Activated B cell treated with CpG ODN at 0.5 μM for 24 hours (primary cell): Measurements from ENCODE around the gene GMNN. TPM values are rescaled to one million over a fixed set of nuclear protein-coding genes. Genes with fewer than 3 reads are reported as not detected.

ENCODE experiments used
- ATAC-seq: fragments of 200-7000 bp; cut with Tn5 transposase; one replicate; pipeline ENCODE4 v1.10.0; 2021; ENCODE audit warnings: low read depth, mild to moderate bottlenecking, moderate library complexity
- CTCF ChIA-PET: fragments of 350-600 bp; sonication (Branson Sonifier 250); formaldehyde crosslinking; loops from one replicate; lab custom pipeline; 2021; ENCODE audit warnings: antibody characterized with exemption; lab: Charles Lee
- POLR2A ChIA-PET: fragments of 350-600 bp; sonication (Branson Sonifier 250); formaldehyde crosslinking; loops from one replicate; lab custom pipeline; 2021; ENCODE audit warnings: antibody characterized with exemption; lab: Charles Lee
- DNase-seq: peaks from one replicate; pipeline ENCODE4 v3.0.0; 2022
- H3K27ac Mint-ChIP-seq: one replicate; pipeline ENCODE4 v1.8.0; 2020; ENCODE audit warnings: mixed read lengths
- H3K27me3 Mint-ChIP-seq: one replicate; pipeline ENCODE4 v1.8.0; 2021; ENCODE audit warnings: mixed read lengths
- H3K36me3 Mint-ChIP-seq: one replicate; pipeline ENCODE4 v1.8.0; 2021; ENCODE audit warnings: low read depth, mixed read lengths
- H3K4me1 Mint-ChIP-seq: one replicate; pipeline ENCODE4 v1.8.0; 2021; ENCODE audit warnings: mixed read lengths
- H3K4me3 Mint-ChIP-seq: one replicate; pipeline ENCODE4 v1.8.0; 2020; ENCODE audit warnings: mild to moderate bottlenecking, mixed read lengths
- H3K9me3 Mint-ChIP-seq: one replicate; pipeline ENCODE4 v1.8.0; 2020; ENCODE audit warnings: mixed read lengths
- intact Hi-C: fragments of 100-400 bp; cut with micrococcal nuclease; formaldehyde crosslinking; loops from one replicate; pipeline ENCODE4 v1.15.1; 2024
- total RNA-seq: library from RNA; stranded (reverse); gene quantifications from 2 replicates; pipeline ENCODE4 v1.2.3, GENCODE V29; 2022
- TF ChIP-seq, protein P1 (sequence below): fragments of 200-600 bp; IDR thresholded peaks from one replicate; pipeline ENCODE4 v1.8.0; 2022; ENCODE audit warnings: antibody characterized with exemption, mild to moderate bottlenecking

GMNN gene
- total RNA-seq, 1 donor from 2014 or later = 14.5 TPM

DNA sequence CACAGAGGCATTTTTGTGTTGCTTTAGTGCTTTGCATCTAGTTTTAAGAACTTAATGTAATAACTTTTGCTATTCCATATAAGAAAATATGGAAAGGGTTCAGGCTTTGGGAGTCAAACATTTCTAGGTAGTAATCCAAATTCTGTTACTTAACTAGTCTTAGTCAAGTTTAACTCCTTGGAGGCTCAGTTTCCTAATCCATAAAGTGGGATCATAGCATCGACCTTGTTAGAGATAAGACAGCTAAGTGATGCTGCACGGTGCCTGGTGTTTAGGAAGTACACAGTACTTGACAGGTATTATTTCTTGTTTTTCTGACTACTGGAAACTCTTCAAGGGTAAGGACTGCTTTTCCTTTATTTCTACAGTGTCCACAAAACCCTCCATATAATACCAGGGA is 48.4 kb downstream of the GMNN start:
- Mint-ChIP-seq H3K36me3 (peaks cover 81% of the 10 kb centered on the region), H3K9me3 (no peaks in the 10 kb centered on the region), H3K27me3 (no peaks in the 10 kb centered on the region), H3K4me1 (no peaks in the 10 kb centered on the region), H3K4me3 (no peak overlapping the region), H3K27ac (no peak overlapping the region)
- TF ChIP-seq, protein P1, sequence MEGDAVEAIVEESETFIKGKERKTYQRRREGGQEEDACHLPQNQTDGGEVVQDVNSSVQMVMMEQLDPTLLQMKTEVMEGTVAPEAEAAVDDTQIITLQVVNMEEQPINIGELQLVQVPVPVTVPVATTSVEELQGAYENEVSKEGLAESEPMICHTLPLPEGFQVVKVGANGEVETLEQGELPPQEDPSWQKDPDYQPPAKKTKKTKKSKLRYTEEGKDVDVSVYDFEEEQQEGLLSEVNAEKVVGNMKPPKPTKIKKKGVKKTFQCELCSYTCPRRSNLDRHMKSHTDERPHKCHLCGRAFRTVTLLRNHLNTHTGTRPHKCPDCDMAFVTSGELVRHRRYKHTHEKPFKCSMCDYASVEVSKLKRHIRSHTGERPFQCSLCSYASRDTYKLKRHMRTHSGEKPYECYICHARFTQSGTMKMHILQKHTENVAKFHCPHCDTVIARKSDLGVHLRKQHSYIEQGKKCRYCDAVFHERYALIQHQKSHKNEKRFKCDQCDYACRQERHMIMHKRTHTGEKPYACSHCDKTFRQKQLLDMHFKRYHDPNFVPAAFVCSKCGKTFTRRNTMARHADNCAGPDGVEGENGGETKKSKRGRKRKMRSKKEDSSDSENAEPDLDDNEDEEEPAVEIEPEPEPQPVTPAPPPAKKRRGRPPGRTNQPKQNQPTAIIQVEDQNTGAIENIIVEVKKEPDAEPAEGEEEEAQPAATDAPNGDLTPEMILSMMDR = no peak
- POLR2A ChIA-PET = no interaction called here
- DNase-seq (no peak), ATAC-seq (no peak)
- intact Hi-C loops = no loop called here
- CTCF ChIA-PET = no interaction called here

DNA sequence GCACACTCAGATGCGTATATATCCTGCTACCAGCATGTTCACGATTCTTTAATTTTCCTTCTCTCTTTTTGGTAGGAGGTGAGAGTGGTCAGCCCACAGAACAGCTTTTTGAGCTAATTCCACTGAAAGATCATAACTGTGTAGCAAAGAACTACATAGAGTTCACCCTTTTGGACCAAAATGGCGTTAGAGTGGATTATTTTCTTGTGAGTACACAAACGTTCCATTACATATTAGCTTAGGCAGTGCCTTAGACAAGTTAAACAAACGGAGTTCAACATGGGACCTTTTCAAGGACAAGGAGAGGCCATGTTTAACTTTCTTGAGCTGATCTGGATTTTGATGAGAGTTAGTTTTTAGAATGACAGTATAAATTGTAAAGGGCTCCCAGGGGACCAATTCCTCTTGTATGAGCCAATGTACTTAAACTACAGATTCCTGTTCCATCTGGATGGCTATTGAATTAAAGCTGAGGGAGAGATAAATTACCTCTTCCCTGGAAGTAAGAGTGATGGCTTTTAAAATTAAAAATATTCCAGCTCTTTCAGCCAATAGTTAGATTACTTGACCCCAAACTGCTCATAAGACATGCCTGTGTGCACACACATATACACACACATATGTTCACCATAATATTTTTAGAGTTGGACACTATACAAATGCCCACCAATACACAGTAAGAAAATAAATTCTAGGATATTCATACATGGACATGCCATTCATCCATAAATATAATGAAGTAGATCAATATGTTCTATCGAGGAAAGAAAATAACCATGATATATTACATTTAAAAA is 49.6 kb downstream of the GMNN start:
- peaks cover 80% of the 10 kb centered on the region for H3K36me3 Mint-ChIP-seq
- TF ChIP-seq, protein P1 = no peak
- POLR2A ChIA-PET = interaction anchor here (0.6 kb wide), 1 partner anchor 22 kb away, joined by 9 read pairs; no protein-coding TSS in a partner anchor

DNA sequence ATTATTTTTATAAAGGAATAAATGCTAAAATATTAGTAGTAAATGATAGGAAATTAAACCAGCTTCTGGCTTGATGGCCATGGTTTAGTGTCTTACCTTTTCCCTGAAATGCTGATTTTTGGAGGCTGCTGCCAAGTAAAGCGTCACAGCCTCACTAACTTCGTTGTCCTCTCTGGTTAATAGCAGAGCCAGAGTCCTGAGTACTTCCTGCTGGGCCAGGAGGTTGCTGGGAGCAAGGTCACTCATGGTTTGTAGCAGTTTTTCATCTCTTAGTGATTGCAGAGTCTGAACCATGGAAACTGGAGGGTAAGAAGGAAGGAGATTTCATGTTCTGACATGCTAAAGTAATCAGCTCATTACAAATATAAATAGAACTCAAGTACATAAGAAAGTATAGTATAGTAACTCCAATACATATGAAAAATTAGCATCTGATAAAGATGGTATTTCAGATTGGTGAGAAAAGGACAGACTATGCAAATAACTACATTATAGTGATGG is 50.4 kb downstream of the GMNN start:
- POLR2A ChIA-PET = no interaction called here
- Mint-ChIP-seq H3K4me3 (no peak overlapping the region), H3K4me1 (no peaks in the 10 kb centered on the region), H3K36me3 (peaks cover 84% of the 10 kb centered on the region), H3K27ac (no peak overlapping the region), H3K27me3 (no peaks in the 10 kb centered on the region), H3K9me3 (no peaks in the 10 kb centered on the region)
- ATAC-seq (no peak), DNase-seq (no peak)
- CTCF ChIA-PET = no interaction called here
- intact Hi-C loops = no loop called here
- TF ChIP-seq, protein P1 = no peak

More for the DNA sequence above, 49.6 kb downstream of the GMNN start:
- ATAC-seq (no peak), DNase-seq (no peak)
- Mint-ChIP-seq H3K4me1 (no peaks in the 10 kb centered on the region), H3K4me3 (no peak overlapping the region), H3K27me3 (no peaks in the 10 kb centered on the region), H3K27ac (peak overlapping the region; percentile 53), H3K9me3 (no peaks in the 10 kb centered on the region)
- intact Hi-C loops = no loop called here
- CTCF ChIA-PET = no interaction called here

DNA sequence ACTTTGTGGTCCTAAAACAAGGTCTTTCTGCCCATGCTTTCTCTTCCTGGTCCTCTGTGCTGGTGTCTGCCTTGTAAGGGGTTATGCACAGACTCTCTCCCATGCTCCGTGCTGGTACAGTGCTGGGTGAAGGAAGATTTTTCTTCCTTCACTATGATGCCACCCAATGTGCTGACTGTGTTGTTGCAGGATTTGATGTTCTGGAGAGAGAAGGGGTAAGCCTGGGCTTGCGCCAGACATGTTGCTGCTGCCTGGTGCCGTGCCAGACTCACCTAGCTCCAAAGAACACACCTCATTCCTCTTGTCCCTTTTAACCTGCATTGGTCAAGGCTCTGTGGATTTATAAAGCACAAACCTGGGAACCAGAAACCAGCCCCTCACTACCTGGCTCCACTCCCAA is 52.4 kb downstream of the GMNN start:
- intact Hi-C loops = no loop called here
- Mint-ChIP-seq H3K4me3 (no peak overlapping the region), H3K36me3 (peaks cover 88% of the 10 kb centered on the region), H3K27me3 (no peaks in the 10 kb centered on the region), H3K9me3 (no peaks in the 10 kb centered on the region), H3K4me1 (no peaks in the 10 kb centered on the region), H3K27ac (peak overlapping the region; percentile 53)
- TF ChIP-seq, protein P1 = no peak
- POLR2A ChIA-PET = no interaction called here
- no peak for DNase-seq
- no peak for ATAC-seq
- CTCF ChIA-PET = no interaction called here

DNA sequence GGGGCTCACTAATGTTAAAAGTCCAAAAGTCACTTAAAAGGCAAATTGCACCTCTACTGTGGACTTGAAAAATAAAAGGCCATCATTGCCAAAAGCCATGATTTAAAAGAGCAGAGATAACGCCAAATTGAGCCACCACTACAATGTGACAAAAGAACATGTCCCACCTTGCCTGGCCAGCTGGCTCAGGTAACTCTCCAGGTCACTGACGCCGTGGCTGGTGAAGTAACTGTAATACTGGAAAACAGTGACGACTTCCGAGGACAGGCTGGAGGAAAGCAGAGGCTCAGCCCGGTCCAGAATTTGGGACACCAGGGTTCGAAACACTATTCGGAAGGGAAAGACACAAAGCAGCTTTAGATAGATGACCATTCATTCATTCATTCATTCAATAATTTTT is 53.2 kb downstream of the GMNN start:
- intact Hi-C loops = no loop called here
- Mint-ChIP-seq H3K27me3 (no peaks in the 10 kb centered on the region), H3K36me3 (peaks cover 91% of the 10 kb centered on the region), H3K9me3 (no peaks in the 10 kb centered on the region), H3K4me3 (no peak overlapping the region), H3K27ac (no peak overlapping the region), H3K4me1 (no peaks in the 10 kb centered on the region)
- TF ChIP-seq, protein P1 = no peak
- CTCF ChIA-PET = no interaction called here
- DNase-seq (no peak), ATAC-seq (no peak)
- POLR2A ChIA-PET = no interaction called here
